T-helper 9 cell (primary cell): Measurements from ENCODE around the gene TSPAN18.

Experiments used
- DNase-seq: peaks from one replicate; pipeline ENCODE4 v3.0.0-alpha.2; 2020

TSPAN18 gene

DNA sequence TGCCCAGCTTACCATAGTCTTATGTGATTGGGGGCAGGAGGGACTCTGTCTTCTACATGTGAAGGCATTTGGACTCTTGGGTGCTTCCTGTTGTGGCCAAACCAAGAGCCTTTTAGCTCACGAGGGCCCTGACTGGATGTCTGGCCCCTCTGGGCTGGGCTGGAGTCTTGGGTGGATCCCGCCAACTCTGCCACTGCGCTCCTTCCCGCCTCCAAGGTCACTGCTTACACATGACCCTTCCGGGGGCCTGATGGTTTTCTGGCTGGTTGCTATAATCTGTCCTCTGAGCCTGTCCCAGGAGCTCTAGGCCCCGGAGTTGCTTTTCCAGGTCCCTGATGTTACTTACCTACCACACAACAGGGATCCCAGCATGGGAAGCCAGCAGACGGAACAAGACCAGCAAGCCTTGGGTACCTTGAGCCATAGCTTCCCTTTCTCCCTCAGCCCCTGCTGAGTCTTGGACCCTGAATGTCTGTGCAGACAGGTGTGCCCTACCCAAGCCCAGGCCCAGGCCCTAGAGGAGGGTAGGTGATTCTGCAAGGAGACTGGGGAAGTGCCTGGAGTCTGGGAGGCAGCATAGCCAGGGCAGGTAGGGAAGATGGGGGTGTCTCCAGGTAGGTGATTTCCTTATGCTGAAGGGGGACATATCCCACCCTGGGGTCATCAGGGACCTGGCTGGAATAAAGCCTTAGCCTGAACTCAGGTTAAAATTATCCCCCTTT, 100.3 kb downstream of the TSPAN18 start:
- no peak for DNase-seq

DNA sequence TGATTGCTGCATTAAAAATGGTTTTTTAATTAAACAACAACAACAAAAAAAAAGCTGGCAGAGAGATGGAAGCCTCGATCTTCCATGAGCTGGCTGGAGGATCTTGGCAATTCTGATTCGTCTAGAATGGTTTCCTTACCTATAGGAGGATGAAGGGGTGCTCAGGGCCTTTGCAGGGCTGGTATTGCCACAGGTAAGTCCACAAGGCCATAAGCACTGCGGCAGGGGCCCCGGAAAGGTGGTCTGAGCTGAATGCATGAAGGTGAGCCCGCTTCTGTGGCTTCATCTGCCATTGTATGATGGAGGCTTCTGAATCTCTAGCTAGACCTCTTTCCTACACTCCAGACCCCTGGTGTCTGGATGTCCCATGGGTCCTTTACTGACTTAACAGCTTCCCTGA, 101.5 kb downstream of the TSPAN18 start:
- DNase-seq, result no peak

DNA sequence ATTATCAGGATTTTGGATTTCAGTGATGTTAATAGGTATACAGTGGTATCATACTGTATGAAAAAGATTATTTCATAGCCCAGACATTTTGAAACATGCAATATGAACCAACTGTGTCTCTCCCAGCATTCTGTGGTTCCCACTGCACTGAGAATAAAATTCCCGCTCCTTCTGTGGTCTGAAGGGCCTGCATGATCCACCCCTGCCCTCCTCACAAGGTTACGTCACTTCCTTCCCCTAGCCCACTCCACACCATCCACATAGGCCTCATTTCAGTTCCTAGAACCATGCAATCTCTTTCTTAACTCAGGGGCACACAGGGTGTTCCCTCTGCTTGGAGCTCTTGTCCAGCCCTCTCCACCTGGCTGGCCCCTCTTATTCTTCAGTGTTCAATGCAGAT, 103.1 kb downstream of the TSPAN18 start:
- no peak for DNase-seq

DNA sequence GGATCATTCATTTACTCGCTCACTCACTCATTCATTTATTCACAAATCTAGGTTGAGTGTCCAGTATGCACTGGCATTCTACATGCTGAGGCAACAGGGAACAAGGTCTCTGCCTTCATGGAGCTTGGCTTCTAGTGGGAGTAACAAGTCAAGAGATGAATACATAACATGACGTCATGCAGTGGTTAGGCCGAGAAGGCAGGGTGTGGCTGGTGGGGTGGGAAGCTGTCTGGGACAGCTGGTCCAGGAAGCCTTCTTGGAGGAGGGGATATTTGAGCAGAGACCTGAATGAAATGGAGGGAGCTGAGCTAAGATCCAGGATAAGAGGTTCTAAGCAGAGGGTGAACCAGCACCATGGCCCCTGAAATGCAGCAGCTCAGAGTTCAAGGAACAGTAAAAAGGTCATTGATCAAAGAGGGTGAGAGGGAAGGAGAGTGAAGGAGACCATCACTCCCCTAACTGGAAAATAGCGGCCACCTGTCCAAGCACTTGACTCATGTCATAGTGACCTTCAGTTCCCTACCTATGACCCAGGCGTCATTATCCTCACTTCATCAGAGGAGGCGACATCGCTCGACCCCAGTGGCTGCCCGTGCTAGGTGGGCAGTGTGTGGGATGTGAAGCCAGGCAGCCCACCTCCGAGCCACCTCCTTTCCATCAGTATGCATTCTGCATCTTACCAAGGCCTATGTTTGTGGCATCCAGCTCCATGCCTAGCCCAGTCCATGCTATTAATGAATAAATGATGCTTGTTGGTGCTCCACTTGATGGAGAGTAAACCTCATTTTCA, 105.0 kb downstream of the TSPAN18 start:
- DNase-seq, result no peak

DNA sequence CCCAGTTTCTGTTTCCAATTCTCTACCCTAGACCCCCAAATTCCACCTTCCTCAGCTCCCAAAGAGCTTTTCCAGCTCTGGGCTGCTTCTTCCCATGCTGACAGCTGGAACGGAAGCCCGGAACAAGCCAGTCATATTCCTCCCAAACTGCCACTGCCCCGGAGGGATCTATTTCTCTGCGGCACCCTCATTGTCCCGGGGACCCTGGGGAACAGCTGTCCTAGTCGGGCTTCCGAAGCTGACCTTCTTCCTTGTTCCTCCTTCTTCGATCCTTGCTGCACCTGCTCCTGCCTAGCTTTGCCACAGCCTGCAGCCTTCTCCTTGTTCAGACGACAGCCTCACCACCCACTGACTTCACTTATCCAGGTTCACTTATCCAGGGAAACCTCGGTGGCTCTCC, 105.7 kb downstream of the TSPAN18 start:
- no peak for DNase-seq

DNA sequence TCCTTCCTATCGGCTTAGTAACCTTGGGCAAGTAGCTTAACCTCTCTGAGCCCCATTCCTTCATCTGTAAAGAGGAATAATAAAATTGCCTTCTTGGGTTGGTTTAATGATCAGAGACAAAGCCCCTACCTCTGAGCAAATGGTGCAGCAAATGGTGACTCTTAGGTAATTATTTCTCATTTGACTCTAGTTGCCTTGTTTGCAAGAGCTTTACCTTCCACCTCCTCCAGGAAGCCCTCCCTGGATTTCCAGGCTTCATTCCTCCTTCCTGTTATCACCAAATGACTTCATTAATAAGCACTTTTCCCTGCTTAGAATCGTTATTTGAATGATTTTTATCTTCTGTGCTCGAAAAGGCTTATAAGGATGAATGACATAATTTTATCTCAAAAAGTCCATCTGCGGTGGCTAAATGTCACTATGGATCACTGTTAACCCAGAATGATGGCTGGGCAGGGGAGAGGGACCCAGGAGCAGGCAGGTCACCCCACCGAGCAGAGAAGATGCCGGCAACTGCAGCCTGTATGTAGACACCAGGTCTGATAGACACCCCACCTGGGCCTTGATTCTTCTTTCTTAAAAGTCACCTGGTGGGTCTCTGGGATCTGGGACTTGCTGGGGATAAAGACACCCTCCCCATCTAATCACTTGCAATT, 106.6 kb downstream of the TSPAN18 start:
- DNase-seq, result no peak

DNA sequence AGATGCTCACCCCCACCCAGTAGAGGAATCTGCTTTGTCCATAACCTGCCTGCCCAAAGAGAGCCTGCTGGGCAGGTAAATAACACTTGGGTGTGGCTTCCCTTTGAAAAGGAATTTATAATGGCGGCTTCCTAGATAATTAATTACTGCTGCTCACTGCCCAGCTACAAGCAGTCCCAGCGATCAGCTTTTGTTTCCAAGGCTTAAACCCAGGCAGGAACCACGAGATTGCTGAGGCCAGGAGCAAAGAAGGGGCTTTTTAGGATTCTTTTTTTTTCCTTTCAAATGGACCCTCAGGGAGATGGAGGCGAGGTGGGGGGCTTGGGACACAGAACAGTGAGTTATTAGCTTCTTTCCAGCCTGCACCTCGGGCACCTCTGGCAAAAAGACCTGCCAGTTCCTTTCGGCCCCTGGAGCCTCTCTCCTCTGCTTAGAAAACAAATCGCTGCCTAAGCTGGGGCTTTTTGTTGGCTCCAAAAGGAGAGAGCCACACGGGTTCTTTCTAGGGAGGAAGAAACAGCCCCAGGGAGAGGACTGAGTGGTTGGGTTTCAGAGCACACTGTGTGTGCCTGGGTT, 107.2 kb downstream of the TSPAN18 start:
- DNase-seq, result no peak

DNA sequence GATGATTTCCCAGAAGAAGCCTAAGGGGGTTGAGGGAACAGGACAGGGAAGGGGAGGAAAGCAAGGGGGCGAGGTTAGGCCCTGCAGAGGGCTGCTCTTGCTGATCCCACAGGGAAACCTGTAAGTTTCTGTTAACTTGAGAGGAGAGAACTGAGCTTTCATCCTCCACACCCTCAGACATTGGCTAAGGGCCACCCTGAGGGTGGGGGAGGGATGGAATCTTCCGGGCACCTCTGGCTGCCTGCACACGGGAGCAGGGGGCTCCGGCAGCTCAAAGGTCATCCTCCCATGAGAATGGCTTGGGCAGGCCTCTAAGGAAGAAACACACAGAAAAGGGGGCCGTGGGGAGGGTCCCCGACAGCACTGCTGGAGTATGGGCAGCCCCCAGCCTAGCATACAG, 108.1 kb downstream of the TSPAN18 start:
- DNase-seq, result no peak

DNA sequence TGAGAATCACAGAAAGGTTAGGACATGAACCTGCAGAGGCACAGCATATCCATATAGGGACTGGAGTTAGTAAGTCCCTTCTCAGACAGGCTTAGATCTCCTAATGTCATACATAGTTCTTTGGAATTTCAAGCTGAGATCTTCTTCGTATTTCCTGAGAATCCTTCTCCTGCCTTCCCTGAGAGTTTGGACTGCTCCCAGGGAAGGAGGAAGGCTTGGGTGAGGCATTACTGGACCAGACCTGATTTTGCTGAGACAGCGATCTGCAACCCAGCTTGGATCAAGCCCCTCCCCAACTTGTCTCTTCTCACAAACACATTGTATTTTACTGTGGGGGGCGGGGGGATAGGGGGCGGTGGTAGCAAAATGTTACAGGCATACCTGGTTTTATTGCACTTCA, 108.5 kb downstream of the TSPAN18 start:
- no peak for DNase-seq

DNA sequence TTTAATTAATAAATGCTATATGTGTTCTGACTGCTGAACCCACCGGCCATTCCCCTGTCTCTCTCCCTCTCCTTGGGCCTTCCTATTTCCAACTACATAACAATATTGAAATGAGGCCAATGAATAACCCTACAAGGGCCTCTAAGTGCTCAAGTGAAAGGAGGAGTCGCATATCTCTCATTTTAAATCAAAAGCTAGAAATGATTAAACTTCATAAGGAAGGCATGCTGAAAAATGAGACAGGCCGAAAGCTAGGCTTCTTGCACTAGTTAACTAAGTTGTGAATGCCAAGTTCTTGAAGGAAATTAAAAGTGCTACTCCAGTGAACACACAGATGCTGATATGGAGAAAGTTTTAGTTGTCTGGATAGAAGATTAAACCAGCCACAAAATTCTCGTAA, 109.2 kb downstream of the TSPAN18 start:
- no peak for DNase-seq

DNA sequence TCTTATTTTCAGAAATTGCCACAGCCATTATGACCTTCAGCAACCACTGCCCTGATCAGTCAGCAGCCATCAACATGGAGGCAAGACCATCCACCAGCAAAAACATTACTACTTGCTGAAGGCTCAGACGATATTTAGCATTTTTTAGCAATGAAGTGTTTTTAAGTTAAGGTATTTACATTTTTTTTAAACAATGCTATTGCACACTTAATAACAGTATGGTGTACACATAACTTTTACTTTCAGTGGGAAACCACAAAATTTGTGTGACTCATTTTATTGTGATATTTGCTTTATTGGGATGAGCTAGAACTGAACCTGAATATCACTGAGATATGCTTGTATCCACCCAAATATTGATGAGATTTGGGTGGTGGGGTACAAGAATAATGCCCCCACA, 110.9 kb downstream of the TSPAN18 start:
- no peak for DNase-seq

DNA sequence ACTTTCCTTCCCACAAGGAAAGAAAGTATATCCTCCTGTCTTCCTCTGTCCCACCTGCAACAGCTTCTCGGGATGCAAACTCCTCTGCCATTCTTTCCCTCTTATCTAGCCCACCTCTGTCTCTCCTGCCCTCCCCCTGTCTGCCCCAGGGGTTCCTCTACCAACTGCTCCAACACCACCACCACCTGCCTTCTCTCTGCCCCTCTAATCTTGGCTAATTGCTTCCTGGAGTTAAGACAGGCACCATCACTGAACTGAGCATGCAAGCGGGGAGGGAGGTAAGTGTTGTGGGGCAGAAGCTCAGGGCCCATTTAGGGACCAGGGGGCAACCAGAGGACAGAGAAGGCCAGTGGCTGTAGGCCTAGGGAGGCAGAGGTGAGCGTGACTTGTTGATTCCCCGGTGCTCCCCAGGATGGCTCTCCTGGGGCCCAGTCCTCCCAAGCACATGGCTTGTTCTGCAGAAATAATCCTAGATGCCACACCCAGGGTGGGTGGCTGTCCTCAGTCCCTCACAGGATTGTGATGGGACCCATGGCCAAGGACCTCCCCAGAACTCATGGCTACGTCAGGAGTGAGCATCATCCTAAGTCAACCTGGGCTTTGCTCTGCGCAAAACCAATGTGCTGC, 112.8 kb downstream of the TSPAN18 start:
- DNase-seq, result no peak

DNA sequence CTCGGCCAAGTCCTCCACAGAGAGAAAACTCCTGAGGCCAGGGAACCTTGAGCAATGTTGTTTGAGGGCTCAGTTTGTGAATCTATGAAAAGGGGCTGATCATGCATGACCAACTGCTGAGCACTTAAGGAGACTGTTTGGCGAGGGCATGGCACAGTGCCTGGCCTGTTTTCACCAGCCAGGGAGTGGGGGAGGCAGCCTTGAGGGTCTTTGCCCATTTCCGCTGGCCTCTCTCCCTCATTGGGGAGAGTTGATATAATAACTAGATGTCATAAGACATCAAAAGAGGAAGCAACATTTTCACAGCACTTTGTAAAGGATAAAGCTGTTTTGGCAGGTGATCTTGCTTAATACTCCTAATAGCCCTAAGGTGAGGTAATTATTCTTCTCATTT, 113.3 kb downstream of the TSPAN18 start:
- no peak for DNase-seq

DNA sequence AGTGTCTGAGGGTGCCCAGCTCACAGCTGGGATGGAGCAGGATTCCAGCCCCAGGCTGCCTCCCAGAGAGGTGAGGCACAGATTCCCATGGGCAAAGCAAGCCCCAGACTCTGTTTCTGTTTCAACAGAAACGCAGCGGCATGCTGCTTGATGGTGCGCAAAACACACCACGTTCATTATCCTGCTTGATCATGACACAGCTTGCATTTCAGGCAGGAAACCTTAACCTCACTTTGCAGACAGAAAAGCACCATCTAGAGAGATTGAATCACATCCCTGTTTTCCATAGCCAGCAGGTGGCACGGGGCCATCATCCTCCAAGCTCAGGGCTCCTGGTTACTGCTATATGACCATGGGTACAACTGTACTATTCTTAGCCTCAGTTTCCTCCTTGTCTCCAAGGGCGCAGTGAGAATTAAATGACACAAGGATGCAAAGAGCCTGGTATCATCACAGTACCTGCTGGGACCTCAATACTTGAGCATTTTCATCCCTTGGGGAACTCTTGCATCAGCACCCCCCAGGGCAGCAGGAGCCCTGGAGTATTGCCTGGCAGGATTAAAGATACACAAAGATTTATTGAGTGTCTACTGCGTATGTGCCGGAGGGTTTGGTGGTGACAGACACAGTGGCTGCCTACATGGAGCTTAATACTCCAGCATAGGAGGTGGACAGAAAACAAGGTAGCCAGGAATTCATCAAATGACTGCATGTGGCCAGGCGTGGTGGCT, 113.9 kb downstream of the TSPAN18 start:
- DNase-seq, result no peak

DNA sequence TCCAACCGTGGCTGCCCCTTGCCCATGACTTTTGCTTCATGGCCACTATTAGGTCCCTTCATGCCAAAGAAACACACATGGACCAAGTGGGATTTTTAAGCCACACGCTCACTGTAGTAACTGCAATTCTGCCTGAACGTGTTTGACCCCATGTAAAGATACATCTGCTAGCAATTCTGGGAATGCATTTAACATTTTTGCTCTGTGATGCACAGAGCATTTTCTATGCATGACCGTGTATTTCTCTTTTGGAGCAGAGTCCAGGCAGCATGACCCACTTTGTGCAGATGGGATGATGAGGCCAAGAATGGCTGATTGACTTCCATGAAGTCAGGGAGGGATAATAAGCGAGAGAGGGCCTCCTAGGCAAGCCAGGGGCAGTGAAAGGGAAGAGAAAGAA, 115.5 kb downstream of the TSPAN18 start:
- no peak for DNase-seq

DNA sequence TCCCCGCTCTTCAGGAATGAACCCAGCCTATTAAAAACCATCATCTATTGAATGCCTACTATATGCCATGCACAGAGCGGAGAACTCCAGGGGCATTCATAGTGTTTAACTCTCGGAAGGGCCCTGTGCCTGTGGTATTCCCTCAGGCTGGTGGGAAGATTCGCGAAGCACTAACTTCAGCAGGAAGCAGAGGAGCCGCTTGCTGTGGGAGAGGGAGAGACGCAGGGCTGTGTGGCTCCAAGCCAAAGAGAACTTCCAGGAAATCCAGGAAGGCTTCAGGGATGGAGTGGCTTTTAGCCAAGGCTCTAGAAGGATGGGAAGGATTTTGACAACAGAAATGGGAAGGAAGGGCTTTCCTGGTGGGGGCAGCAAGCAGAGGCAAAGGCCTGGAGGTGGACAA, 120.1 kb downstream of the TSPAN18 start:
- DNase-seq, result no peak

DNA sequence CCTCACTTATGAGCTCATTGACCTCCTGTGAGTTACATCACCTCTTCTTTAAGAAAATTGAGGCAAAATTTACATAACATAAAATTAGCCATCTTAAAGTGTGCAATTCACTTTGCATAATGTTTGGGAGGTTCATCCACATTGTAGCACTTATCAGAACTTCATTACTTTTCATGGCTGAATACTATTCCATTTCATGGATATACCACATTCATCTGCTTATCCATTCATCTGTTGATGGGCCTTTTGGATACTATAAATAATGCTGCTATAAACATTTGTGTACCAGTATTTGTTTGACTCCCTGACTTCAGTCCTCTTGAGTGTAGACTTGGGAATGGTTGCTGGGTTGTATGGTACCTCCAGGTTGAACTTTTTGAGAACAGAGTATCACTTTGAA, 120.6 kb downstream of the TSPAN18 start:
- no peak for DNase-seq

DNA sequence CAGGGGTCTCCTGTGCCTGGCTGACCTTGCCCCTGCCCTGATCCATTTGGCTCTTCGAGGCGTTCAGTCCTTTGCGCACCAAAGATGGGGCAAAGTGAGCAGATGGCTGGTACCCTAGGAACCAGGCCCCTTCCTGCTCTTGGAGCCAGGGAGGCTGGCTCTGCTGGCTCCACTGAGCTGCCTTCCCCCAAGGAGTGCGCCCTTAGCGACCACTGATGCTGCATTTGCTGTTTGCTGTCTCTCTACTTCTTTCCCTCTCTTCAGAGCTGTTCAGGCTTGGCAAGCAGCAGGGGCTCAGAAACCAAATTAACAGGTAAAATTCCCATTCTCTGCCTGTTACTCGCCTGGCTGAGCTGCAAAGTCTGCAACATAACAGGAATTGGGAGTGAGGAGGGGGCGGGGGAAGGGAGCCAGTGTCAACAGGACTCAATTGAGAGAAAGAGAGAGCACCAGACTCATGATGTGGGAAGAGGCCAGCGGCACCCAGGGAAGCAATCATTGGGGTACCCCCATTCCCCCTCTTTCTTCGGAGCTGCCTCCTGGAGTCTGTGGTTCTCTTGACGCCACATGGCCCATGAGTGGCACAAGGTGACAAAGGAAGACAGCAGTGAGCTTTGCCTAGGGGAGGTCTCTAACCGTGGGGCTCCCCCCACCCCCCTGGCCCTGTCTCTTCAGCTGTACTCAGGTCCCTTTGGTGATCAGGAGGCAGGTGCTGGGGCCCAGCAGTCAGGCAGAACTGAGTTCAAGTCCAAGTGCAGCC, 121.6 kb downstream of the TSPAN18 start:
- no peak for DNase-seq

DNA sequence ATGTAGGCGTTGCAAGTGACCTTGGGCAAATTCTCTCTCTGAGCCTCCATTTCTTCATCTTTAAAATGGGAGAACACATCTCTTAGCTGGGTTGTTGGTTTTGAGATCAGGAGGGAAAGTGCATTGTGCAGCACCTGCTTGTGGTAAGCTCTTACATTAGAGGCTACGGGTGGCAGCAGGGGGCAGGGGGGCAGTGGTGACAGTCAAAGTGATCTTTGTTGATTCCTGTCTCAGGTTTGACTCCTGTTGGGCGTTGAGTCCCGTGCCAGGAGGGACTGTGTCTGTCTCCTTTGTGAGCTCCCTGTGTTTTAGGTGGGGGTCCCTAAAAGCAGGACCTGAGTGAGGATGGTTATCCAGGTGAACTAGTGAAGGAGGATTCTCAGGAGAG, 122.2 kb downstream of the TSPAN18 start:
- no peak for DNase-seq

DNA sequence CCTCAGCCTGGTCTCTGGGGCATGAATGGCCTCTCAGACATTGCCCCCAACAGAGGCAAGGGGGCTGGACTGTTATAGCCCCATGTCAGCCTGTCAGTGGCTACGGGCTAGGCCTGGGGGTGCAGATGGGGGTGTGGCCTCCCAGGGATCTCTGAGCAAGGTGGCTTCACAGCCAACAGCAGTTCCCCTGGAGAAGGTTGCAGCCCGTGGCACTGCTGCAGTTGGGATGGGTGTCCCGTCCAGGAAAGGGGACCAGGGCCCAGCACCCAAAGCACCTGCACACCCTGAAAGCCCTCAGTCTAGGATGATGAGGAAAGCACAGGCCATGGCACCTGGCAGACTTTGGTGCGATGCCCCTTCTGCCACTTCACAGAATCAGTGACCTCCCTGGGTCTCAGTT, 122.7 kb downstream of the TSPAN18 start:
- DNase-seq, result no peak

DNA sequence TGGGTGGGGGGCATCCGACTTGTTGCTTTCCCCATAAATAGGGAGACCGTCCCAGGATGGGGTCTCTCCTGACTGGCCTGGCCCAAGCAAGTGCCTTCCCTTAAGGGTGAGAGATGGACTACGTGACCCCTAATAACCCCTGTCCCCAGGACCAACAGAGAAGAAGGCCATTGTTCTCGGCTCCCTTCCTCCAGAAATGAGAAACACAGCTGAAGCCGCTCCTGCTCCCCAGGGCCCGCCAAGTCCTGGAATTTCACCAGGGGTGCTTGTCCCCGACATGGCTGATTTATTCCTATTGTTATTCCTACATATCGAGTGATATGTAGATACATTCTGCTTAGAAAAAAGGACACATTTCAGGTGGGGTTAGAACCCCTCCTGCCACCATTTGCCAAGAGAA, 123.2 kb downstream of the TSPAN18 start:
- no peak for DNase-seq

DNA sequence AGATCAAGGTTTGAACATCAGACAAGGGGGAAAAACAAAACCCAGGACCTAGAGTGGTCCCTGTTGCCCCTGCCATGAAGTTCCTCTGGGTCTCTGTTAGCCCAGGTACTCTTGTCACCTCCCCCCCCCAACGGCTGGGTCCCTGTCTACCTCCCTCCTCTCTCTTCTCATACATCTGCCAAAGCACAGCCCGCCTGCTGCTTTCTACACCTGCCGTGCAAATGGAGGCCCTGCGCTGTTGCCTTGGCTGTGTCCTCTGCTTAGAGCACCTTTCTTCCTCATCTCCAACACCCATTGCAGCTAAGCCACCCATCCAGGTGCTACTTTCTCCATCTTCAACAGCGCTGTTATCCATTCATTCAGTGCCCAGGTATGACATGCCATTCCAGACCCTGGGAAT, 124.7 kb downstream of the TSPAN18 start:
- no peak for DNase-seq
